Osteocyte (in vitro differentiated cells): ENCODE data around the gene FOLR3. TPM values are rescaled to one million over a fixed set of nuclear protein-coding genes. Genes with fewer than 3 reads are reported as not detected.

Experiments
- DNase-seq: peaks from one replicate; pipeline ENCODE4 v3.0.0; 2021; ENCODE audit warnings: mixed read lengths; ENCODE audit not compliant: unreplicated experiment; ENCODE audit errors: extremely low spot score
- H3K27ac Mint-ChIP-seq: one replicate; pipeline ENCODE4 v1.8.0; 2021; ENCODE audit warnings: mild to moderate bottlenecking, mixed read lengths; ENCODE audit not compliant: unreplicated experiment
- H3K27me3 Mint-ChIP-seq: one replicate; pipeline ENCODE4 v1.8.0; 2021; ENCODE audit warnings: mixed read lengths; ENCODE audit not compliant: unreplicated experiment
- H3K36me3 Mint-ChIP-seq: one replicate; pipeline ENCODE4 v1.8.0; 2021; ENCODE audit warnings: mixed read lengths; ENCODE audit not compliant: unreplicated experiment
- H3K4me1 Mint-ChIP-seq: one replicate; pipeline ENCODE4 v1.8.0; 2021; ENCODE audit warnings: mixed read lengths; ENCODE audit not compliant: unreplicated experiment
- H3K4me3 Mint-ChIP-seq: one replicate; pipeline ENCODE4 v1.8.0; 2021; ENCODE audit warnings: mild to moderate bottlenecking, moderate library complexity, mixed read lengths; ENCODE audit not compliant: unreplicated experiment
- H3K9me3 Mint-ChIP-seq: one replicate; pipeline ENCODE4 v1.8.0; 2021; ENCODE audit warnings: mixed read lengths; ENCODE audit not compliant: unreplicated experiment
- CTCF ChIP-seq: fragments of 200-600 bp; sonication (generic); IDR thresholded peaks from 2 replicates; pipeline ENCODE4 v1.5.0; 2021; ENCODE audit warnings: antibody characterized with exemption, mild to moderate bottlenecking, moderate library complexity
- total RNA-seq: library from RNA; stranded (reverse); gene quantifications from 2 replicates; pipeline ENCODE4 v1.2.1, GENCODE V29; 2021

Gene FOLR3
- total RNA-seq, 1 donor from 2014 or later, result not detected

DNA sequence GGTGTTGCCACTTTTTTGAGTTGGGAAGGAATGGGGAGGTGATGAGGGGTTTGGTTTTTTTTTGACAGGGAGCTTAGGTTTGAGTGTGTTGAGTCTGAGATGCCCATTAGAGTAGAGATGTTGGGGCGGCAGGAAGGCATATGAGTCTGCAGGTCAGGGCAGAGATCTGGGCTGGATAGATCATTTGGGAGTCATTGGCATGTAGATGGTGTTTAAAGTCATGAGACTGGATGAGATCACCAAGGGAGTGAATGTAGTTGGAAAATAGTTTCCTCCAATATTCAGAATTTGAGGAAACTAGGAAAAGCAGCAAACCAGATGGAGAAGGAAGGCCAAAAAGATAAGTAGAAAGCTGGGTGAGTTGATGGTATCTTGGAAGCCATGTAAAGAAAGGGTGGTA, 21.0 kb upstream of the FOLR3 start:
- no peak for TF ChIP-seq CTCF
- no peaks in the 10 kb centered on the region for H3K36me3 Mint-ChIP-seq
- H3K27me3 Mint-ChIP-seq, result no peaks in the 10 kb centered on the region
- no peaks in the 10 kb centered on the region for H3K9me3 Mint-ChIP-seq
- no peak overlapping the region for H3K27ac Mint-ChIP-seq
- no peak for DNase-seq
- no peak overlapping the region for H3K4me3 Mint-ChIP-seq
- peaks cover 17% of the 10 kb centered on the region for H3K4me1 Mint-ChIP-seq

DNA sequence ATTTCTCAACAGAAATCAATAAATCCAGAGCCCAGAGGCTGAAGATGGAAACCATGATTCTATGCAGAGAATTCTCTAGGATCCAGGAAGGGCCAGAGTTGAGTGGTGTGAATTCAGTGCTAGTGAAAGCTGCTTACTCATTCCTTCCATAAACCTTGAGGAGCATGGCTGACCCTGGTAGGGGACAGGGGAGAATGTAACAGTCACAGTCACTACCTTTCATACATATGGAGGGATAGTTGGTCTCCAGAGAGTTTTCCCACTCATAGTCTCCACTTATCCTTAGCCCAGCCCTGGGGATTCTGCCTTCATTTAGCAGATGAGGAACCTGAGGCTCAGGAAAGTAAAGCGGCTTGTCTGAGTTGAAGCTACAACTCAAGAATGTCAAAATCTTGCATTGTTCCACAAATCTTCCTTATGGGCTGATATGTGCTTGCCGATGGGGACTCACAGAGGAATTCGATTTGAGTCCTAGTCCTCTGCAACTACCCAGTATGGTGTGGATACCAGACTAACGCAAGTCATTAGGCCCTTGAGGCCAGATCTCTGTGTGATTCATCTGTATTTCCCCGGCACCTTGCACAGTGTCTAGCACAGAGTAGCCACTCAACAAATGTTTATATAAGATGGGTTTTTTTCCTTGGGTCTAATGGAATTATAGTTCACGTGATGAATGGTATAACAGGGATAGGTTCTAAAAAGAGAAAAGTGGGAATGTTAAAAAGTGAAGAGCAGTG, 19.3 kb upstream of the FOLR3 start:
- Mint-ChIP-seq H3K27me3 (peaks cover 4% of the 10 kb centered on the region), H3K27ac (no peak overlapping the region), H3K4me3 (no peak overlapping the region), H3K4me1 (peaks cover 14% of the 10 kb centered on the region), H3K9me3 (no peaks in the 10 kb centered on the region), H3K36me3 (no peaks in the 10 kb centered on the region)
- DNase-seq, result no peak
- TF ChIP-seq CTCF, result no peak

GRCh38 chr11:72119198-72119597, 16.3 kb upstream of the FOLR3 start:
- H3K4me3 Mint-ChIP-seq, result no peak overlapping the region

GRCh38 chr11:72120930-72121329, 14.6 kb upstream of the FOLR3 start:
- H3K9me3 Mint-ChIP-seq, result no peaks in the 10 kb centered on the region
- no peak overlapping the region for H3K27ac Mint-ChIP-seq
- no peak for TF ChIP-seq CTCF
- H3K4me1 Mint-ChIP-seq, result no peaks in the 10 kb centered on the region
- H3K27me3 Mint-ChIP-seq, result peaks cover 31% of the 10 kb centered on the region
- H3K4me3 Mint-ChIP-seq, result no peak overlapping the region
- DNase-seq, result no peak
- no peaks in the 10 kb centered on the region for H3K36me3 Mint-ChIP-seq

More at GRCh38 chr11:72119198-72119597, 16.3 kb upstream of the FOLR3 start:
- no peaks in the 10 kb centered on the region for H3K9me3 Mint-ChIP-seq
- H3K27me3 Mint-ChIP-seq, result peaks cover 15% of the 10 kb centered on the region
- no peak for DNase-seq
- no peak overlapping the region for H3K27ac Mint-ChIP-seq
- no peaks in the 10 kb centered on the region for H3K4me1 Mint-ChIP-seq
- TF ChIP-seq CTCF, result no peak
- H3K36me3 Mint-ChIP-seq, result no peaks in the 10 kb centered on the region

- no peak for DNase-seq
- Mint-ChIP-seq H3K4me1 (no peaks in the 10 kb centered on the region), H3K36me3 (peaks cover under 1% of the 10 kb centered on the region), H3K9me3 (peaks cover under 1% of the 10 kb centered on the region), H3K27me3 (peaks cover 39% of the 10 kb centered on the region), H3K27ac (no peak overlapping the region), H3K4me3 (no peak overlapping the region)
- TF ChIP-seq CTCF, result no peak
Measured at GRCh38 chr11:72122607-72123006, 12.9 kb upstream of the FOLR3 start.
